Endometrial microvascular endothelial cells (primary cell): Measurements from ENCODE around the gene TTC23L. TPM values are rescaled to one million over a fixed set of nuclear protein-coding genes. Genes with fewer than 3 reads are reported as not detected.

ENCODE experiments used
- in situ Hi-C: cut with HindIII; loops from 2 replicates; pipeline ENCODE4 v1.10.0; 2017; ENCODE audit warnings: low sequenced_read_pairs, low pct_unique_long_range_greater_than_20kb; ENCODE audit errors: inconsistent ontology term
- total RNA-seq: library from RNA; depleted of rRNA; stranded (reverse); fragments of >200 nt; gene quantifications from one replicate; pipeline ENCODE4 v1.2.3, GENCODE V29; 2015; ENCODE audit errors: inconsistent ontology term

TTC23L gene
- total RNA-seq, 1 donor from 2014 or later: not detected

DNA sequence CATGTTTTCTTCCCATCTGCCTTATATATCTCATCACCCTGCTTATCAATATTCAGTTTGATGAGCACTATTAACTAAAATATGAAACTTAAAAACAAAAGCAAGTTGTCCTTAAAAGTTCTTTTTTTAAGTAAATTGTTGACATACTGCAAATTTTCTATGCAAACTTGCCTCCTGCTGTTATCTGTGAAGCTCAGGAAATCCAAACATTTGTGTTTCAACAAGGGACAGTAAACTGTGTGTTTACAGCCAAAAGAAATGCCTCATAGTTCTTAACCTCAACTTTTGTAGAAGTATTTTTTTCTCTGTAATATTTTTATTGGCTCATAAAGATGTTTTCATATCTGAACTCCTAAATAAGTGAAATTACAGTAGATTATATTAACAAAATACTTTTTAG lies 7.7 kb upstream of the TTC23L start:
- in situ Hi-C loops: no loop called here

DNA sequence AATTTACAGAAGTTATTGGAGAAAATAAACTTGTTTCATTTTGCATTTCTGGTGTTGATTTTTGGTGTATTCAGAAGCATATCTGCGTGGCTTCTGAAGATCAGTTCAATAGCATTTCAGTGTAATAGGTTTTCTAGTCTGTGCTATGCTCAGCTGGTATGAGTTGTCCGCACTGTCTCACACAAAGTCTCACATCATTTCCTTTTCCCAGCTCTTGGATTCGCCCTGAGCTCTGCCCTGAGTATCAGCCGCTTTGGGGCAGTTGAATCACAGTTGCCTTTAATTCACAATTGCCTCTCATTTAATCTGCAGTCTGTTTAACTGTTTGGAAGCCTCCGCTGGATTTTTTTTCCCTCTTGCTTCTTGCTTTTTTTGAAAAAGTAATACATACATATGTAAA lies 6.4 kb upstream of the TTC23L start:
- in situ Hi-C loops: no loop called here

DNA sequence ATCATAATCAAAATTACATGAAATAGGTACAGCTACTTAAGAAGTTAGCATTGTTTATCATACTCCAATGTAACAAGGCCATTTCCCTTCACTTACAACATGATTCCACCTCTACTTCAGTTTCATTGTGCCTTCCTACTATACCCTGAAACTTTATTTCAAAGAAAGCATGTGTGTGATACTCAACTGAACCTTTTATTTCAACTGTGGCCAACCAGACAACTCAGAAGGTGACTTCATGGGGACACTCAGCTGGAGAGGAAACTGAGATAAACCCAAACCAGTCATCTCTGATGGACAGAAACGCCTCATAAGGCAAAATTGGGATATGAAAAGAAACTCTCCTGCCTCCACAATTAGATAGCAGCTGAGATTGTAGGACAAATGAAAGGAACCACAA lies 5.9 kb upstream of the TTC23L start:
- in situ Hi-C loops: no loop called here

DNA sequence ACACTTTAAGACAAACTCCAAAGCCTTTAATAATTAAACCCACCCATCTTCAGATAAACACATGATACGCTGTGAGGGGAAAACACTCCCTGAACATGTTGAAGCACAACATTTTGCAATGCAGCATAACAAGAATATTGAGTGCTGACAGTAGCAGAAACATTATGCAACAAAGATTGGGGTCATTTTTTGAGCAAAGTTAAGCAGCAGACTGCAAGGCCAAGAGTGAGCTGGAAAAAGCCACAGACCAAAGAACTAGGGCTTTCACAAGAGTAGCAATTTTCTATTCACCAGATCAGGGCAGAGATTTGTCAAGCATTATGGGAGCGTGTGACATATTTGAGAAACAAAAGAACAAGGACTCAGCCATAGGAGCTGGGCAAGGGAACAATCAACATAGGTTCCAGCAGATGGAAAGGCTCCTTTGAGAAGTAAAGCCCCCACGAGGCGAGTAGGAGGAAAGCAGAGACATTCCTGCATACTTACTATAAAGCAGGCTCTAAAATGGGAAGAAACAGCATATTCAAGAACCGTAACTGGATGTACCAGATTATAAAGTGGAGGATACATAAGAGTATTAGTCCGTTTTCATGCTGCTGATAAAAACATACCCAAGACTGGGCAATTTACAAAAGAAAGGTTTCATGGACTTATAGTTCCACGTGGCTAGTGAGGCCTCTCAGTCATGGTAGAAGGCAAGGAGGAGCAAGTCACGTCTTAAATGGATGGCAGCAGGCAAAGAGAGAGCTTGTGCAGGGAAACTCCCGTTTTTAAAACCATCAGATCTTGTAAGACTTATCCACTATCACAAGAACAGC lies 4.8 kb upstream of the TTC23L start:
- in situ Hi-C loops: no loop called here

DNA sequence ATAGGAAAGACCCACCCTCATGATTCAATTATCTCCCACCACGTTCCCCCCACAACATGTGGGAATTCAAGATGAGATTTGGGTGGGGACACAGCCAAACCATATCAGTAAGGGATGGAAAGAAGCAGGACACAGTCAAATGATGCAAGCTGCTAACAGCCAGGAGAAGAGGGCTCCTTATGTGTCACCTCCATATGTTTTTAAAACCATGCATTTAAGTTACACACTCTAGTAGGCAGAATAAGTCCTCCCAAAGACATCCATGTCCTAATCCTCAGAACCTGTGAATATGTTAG lies 4.2 kb upstream of the TTC23L start:
- in situ Hi-C loops: no loop called here

DNA sequence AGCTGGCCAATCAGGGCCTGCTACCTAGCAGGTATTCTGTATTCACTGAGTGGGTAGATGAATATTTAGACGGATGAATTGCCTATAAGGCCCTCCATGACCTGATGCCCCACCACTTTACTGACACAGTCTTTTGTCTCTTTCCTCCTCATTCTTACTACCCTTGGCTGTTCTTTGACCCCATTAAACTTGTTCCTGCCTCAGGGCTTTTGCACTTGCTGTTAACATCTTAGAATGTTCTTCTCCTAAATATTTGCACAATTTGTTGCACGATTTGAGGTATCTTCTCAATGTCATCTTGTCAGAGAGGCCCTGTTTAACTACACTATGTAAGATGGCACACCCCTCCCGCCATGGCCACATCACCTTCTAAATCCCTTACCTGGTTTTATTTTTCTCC lies 3.3 kb upstream of the TTC23L start:
- in situ Hi-C loops: no loop called here

DNA sequence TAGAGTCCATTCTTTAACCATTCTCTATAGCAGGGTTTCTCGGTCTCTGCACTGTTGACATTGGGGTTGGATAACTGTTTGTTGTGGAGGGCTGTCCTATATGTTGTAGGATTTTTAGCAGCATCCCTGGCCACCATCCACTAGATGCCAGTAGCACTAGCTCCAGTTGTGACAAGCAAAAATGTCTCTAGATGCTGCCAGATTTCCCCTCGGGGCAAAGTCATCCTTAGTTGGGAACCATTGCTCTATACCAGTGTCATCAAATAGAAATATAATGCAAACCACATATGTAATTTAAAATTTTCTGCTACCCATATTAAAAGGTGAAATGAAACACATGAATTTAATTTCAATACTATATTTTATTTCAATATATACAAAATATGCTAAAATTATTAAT lies 2.9 kb downstream of the TTC23L start:
- in situ Hi-C loops: no loop called here

DNA sequence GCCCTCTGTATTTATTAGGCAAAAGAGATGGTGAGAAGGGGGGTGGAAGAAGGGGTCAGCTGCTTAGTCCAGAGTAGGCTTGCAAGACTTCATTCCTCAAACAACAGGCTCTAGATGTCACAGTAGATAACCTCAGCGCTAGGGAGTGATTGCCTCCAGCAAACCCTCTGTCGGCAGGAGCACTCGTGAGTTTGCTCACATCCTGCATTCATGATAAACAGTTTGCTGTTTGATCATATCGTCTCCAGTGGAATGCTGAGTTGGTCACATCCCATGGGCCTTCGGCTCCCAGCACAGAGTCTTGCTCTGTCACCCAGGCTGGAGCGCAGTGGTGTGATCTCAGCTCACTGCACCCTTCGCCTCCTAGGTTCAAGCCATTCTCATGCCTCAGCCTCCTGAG lies 3.6 kb downstream of the TTC23L start:
- in situ Hi-C loops: no loop called here

DNA sequence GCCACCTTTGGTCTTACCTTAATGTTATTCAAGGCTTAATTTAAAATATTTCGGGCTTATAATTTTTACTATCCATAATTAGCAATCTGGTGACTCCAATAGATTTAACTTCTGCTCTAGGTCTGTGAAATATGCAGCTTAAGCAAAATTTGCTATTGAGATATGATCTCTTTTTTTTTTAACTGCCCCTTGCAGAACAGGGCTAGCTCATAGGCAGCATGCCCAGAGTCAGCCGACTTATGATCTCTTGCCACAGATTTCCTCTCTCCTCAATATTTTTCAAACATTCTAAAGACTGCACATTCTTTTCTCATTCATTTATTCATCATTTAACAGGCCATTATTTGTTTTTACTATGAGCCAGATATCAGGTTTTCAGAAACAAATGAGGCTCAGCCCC lies 4.5 kb downstream of the TTC23L start:
- in situ Hi-C loops: no loop called here

DNA sequence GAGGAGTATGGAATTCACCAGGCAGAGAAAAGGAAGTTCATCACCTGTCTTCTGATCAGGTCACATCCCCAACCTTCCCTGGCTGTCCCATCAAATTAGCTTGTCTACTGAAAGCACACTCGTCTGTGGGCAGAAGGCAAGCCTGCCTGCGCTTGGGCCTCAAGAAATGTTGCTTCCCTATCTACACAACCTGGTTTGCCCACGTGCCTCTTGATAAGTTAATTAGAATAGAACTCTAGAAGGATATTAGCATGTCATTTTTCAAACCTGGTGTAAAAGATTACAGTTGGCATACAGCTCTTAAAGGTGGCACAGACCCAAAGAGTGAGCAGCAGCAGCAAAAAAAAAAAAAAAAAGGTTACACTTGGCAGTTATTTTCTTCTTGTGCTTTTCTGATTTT lies 5.1 kb downstream of the TTC23L start:
- in situ Hi-C loops: no loop called here

DNA sequence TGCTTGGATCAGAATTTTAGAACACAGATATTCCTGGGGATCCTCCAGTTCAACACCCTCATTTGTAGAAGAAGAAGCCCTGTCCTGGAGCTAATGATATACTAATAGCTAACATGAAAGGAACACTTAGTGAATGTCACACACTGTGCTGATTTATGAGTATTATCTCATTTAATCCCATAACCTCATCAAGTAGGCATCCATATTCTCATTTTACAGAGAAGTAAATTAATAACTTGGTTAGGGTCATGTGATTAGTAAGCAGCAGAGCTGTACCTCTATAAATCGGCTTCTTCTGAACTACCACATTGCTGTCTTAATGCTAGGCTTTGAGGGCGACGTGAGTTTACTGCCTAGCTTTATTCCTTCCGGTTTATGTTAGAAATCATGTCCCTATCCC lies 6.0 kb downstream of the TTC23L start:
- in situ Hi-C loops: no loop called here

DNA sequence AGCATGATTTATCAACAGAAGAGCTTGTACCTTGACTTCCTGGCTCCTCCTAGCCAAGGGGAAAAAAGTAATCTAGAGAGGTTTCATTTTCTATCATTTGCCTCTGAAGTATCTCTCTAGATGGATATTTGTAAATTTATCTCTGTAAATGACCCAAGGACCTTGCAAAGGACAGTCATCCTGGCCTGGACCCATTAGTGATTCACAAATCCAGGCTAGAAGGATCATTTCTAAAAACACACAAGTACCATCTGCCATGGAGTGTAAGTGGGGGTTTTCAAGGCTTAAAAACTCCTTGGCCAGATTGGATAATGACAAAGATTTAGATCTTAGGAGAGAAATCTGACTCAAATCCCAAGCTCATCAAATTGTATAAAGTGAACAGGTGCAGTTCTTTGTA lies 8.1 kb downstream of the TTC23L start:
- in situ Hi-C loops: no loop called here

DNA sequence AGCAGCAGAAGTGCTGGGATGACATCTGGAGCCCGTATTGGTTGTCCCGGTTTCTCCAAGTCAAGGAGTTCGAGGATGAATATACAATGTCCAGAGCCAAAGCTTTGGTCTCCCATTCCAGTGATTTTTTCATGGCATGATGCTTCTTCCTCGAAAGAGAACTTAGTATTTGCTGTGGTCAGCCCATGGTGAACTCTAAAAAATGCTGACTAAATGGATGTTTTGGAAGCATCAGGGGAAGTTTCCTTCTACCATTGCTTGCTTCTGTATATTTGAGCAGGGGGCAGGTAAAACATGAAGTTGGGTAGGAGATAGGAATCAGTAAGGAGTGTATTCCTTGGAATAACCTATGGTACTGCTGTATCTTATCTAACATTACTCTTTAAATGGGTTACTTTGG lies 8.6 kb downstream of the TTC23L start:
- in situ Hi-C loops: no loop called here

DNA sequence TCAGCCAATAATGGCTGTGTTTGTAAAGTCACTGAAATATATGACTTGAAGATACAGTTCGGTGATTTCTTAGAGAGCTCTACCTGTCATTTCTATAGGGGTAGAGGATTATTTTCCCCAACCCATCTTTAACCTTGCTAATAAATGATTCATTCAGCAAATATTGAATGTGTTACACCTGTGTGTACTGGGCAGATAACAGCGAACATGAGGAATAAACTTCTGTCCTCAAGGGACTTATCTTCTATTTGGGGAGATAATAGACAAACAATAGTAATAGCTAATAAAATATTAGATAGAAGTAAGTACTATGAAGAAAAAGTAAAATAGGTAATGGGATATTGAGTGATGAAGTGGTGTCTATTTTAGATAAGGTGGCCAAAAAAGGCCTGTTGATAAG lies 9.3 kb downstream of the TTC23L start:
- in situ Hi-C loops: no loop called here

DNA sequence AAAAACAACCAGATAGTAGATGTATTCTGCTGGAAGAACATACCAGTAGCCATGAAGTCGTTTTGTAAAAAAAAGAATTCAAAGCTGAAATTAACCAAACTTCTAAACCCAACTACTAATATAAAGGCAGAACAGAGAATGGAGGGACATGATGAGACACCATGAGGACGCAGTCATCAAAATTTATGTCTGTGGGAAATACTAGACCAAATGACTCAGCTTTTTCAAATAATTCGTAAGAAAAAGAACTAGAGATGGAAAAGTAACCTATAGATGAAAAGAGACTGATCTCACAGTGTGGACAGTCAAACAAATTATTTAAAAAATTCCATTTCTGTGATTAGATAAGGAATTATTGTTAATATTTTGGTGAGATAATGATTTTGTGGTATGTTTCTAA lies 10.3 kb downstream of the TTC23L start:
- in situ Hi-C loops: no loop called here

DNA sequence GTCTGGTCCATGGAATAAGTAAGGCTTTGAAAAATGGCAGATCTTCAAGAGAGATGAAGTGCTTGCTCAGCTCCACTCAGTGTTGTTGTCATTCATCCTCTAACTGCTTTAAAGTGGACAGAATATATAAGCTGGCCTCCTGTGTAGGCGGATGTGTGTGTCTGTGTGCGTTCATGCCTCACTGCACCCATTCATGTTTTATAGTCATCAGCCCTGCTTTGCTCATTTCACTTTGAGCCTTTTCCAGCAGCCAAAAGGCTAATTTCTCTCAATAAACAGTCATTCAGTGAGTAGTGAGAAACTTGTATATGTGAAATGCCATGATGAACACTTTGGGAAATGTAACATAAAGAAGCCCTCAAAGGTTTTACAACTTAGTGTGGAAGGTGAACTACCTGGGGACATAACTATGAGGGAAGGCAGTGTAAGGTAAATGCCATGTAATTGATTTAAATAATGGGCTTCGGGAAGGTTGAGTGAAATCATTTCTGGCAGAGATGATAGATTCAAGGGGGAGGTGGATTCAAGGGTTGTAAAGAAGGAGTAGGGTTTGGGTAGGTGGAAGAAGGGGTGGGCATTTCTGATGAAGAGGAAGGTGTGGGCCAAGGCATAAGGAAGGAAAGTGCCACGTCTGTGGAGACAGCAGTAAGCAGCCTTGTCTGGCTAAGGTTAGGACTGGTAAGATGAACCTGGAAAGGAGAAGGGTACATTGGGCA lies 15.7 kb downstream of the TTC23L start:
- in situ Hi-C loops: no loop called here

DNA sequence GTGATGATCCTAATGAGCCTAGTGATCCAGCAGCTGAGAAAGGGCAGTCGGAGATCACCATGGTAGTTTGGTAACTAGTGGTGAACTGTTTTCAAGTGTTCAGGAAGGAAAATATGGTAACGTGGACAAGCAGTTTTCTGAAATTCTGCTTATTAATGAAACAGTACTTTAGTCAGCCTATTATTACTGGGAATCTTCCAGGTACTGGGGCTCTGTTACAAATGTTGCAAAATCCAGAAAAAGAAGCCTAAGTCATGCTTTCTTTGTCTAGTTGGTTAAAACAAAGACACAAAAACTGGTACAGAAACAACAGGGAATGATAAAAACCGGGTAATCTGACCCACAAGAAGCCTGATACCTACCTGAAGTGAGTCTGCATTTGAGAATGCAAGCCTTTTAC lies 18.2 kb downstream of the TTC23L start:
- in situ Hi-C loops: no loop called here

DNA sequence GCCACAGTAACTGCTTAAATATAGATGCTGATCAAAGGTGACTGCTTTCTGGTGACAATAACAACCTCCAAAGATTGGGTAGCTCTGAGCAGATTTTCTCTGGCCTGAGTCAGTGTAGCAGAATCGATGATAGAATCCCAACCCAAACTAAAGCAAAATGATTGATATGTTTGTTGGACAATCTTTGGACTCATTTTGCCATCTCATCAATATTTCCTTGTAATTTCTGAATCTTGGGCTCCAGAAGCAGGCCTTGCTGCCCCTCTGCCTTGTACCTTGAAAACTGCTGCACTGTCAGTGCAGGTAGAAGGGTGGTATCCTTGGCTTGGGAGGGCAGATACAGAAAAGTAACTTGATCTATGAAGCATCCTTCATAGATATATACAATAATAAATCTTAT lies 18.9 kb downstream of the TTC23L start:
- in situ Hi-C loops: no loop called here

DNA sequence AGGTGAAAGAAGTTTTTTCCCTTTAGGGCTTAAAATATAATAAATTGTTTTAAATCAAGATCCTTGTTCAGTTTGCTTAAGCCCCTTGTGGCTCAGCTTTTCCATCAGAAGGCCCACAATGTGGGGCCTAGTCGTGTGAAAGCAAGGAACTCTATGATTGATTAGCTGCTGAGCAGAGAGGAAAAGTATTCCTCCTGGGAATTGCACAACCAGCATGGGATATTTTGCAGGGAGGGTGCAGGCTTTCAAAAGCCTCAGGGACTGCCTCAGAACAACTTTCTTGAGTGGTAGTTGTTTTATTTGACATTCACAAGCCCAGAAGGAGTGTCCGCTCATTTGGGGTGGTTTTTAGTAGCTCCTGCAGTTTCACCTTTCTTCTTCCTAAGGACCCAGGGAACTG lies 19.8 kb downstream of the TTC23L start:
- in situ Hi-C loops: no loop called here

DNA sequence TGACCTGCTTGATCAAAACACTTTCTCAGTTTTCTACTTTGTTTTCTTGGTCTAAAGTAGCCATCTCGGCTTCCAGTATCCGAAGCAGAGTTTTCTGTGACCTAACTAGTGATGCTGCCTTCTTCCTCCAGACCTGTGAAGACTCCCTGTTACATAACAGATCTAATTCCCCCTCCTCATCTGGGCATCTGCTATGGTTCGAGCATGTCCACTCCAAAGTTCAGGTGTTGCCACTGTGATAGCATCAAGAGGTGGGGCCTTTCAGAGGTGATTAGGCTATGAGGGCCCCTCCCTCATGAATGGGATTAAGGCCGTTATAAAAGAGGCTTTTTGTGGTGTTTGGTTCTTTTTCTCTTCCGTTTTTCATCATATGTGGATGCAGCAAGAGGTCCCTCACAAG lies 20.3 kb downstream of the TTC23L start:
- in situ Hi-C loops: no loop called here

DNA sequence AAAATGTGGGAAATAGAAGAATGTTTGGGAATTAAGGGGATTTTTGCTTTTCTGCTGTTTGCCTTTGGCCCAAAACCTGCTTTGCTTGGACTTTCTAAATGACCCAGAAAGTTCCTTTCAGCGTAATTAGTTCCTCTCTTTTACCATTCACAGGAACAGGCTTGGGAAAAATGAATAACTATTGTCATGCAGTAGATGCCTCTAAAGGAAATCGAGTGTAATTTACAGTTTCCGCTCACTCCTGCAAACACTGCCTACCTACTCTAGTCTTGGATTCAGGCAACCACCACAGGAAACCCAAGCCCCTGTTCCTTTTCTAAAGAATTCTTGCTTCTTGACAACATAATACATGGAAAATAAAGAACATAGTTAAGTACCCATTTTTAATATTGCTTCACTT lies 25.0 kb downstream of the TTC23L start:
- in situ Hi-C loops: no loop called here
